Endothelial cell of umbilical vein (primary cell): ENCODE measurements around the gene UHRF1.

ENCODE experiments used
- CTCF ChIP-seq, 2 donors: IDR thresholded peaks; 1 replicate in 1 of 2; 2 replicates in 1 of 2; pipeline ENCODE4 v1.5.1; 2011; ENCODE audit warnings: low read length in 2 of 2, mild to moderate bottlenecking in 2 of 2, moderate library complexity in 2 of 2, control low read depth in 1 of 2, inconsistent platforms in 1 of 2, low read depth in 1 of 2; ENCODE audit not compliant: insufficient read depth in 1 of 2; ENCODE audit errors: extremely low read depth in 1 of 2
- EZH2 ChIP-seq: IDR thresholded peaks from 2 replicates; pipeline ENCODE4 v1.6.1; 2012; ENCODE audit warnings: borderline replicate concordance, low read depth, mild to moderate bottlenecking, moderate library complexity, low read length, inconsistent platforms; ENCODE audit not compliant: severe bottlenecking

- TF ChIP-seq CTCF (IDR thresholded peaks at IDR 0.05; ENCODE audit: extremely low read depth in 1 of 2, insufficient read depth in 1 of 2, low read depth in 1 of 2, low read length in 2 of 2) (no peak), EZH2 (no peak)
Measured at GRCh38 chr19:4962085-4962619, 52.9 kb downstream of the UHRF1 start.
